Osteocyte (in vitro differentiated cells): ENCODE results near the gene TPO. TPM values are rescaled to one million over a fixed set of nuclear protein-coding genes. Genes with fewer than 3 reads are reported as not detected.

Source experiments
- DNase-seq: peaks from one replicate; pipeline ENCODE4 v3.0.0; 2021; ENCODE audit warnings: mixed read lengths; ENCODE audit not compliant: unreplicated experiment; ENCODE audit errors: extremely low spot score
- H3K27ac Mint-ChIP-seq: one replicate; pipeline ENCODE4 v1.8.0; 2021; ENCODE audit warnings: mild to moderate bottlenecking, mixed read lengths; ENCODE audit not compliant: unreplicated experiment
- H3K27me3 Mint-ChIP-seq: one replicate; pipeline ENCODE4 v1.8.0; 2021; ENCODE audit warnings: mixed read lengths; ENCODE audit not compliant: unreplicated experiment
- H3K36me3 Mint-ChIP-seq: one replicate; pipeline ENCODE4 v1.8.0; 2021; ENCODE audit warnings: mixed read lengths; ENCODE audit not compliant: unreplicated experiment
- H3K4me1 Mint-ChIP-seq: one replicate; pipeline ENCODE4 v1.8.0; 2021; ENCODE audit warnings: mixed read lengths; ENCODE audit not compliant: unreplicated experiment
- H3K4me3 Mint-ChIP-seq: one replicate; pipeline ENCODE4 v1.8.0; 2021; ENCODE audit warnings: mild to moderate bottlenecking, moderate library complexity, mixed read lengths; ENCODE audit not compliant: unreplicated experiment
- H3K9me3 Mint-ChIP-seq: one replicate; pipeline ENCODE4 v1.8.0; 2021; ENCODE audit warnings: mixed read lengths; ENCODE audit not compliant: unreplicated experiment
- CTCF ChIP-seq: fragments of 200-600 bp; sonication (generic); IDR thresholded peaks from 2 replicates; pipeline ENCODE4 v1.5.0; 2021; ENCODE audit warnings: antibody characterized with exemption, mild to moderate bottlenecking, moderate library complexity
- total RNA-seq: library from RNA; stranded (reverse); gene quantifications from 2 replicates; pipeline ENCODE4 v1.2.1, GENCODE V29; 2021

Gene TPO
- total RNA-seq, 1 donor from 2014 or later: not detected

DNA sequence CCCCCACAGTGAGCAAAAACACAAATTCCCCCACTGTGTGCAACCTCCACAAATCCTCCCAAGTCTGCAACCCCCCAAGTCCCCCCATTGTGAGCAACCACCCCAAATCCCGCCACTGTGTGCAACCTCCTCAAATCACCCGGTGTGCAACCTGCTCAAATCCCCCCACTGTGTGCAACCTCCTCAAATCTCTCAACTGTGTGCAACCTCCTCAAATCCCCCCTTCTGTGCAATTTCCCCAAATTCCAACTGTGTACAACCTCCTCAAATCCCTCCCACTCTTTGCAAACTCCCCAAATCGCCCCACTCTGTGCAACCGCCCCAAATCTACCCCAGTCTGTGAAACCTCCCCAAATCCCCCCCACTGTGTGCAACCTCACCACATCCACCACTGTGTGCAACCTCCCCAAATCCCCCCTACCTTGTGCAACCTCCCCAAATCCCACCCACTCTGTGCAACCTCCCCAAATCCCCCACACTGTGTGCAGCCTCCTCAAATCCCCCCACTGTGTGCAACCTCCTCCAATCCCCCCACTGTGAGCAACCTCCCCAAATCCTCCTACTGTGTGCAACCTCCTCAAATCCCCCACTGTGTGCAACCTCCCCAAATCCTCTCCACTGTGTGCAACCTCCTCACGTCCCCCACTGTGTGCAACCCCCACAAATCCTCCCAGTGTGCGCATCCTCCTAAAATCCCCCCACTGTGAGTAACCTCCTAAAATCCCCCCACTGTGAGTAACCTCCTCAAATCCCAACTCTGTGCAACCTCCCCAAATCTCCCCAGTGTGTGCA, 115.2 kb downstream of the TPO start:
- Mint-ChIP-seq H3K9me3 (no peaks in the 10 kb centered on the region), H3K4me1 (no peaks in the 10 kb centered on the region), H3K4me3 (no peak overlapping the region), H3K36me3 (no peaks in the 10 kb centered on the region), H3K27me3 (no peaks in the 10 kb centered on the region), H3K27ac (no peak overlapping the region)
- no peak for TF ChIP-seq CTCF
- DNase-seq: no peak

DNA sequence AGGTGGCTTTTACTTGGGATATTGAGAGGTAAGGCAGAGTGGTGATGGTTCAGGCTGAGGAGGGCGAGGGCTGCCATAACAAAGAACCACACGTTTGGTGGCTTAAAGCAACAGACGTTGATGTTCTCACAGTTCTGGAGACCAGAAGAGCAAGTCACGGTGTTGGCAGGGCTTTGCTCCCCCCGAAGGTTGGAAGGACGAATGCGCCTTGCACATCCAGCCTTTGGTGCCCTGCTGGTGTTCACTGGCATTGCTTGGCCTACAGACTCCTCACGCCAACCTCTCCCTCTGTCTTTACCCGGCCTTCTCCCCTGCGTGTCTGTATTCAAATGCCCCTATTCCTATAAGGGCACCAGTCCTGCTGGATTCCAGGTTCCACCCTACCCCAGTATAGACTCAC, 125.4 kb downstream of the TPO start:
- no peaks in the 10 kb centered on the region for H3K36me3 Mint-ChIP-seq
- DNase-seq: no peak
- H3K27me3 Mint-ChIP-seq: no peaks in the 10 kb centered on the region
- H3K27ac Mint-ChIP-seq: no peak overlapping the region
- no peak overlapping the region for H3K4me3 Mint-ChIP-seq
- no peaks in the 10 kb centered on the region for H3K9me3 Mint-ChIP-seq
- H3K4me1 Mint-ChIP-seq: no peaks in the 10 kb centered on the region
- peak; percentile 46 for TF ChIP-seq CTCF

GRCh38 chr2:1539441-1539840, 126.2 kb downstream of the TPO start:
- Mint-ChIP-seq H3K9me3 (no peaks in the 10 kb centered on the region), H3K27me3 (no peaks in the 10 kb centered on the region), H3K36me3 (no peaks in the 10 kb centered on the region), H3K27ac (no peak overlapping the region), H3K4me1 (no peaks in the 10 kb centered on the region), H3K4me3 (no peak overlapping the region)
- no peak for TF ChIP-seq CTCF
- DNase-seq: no peak

DNA sequence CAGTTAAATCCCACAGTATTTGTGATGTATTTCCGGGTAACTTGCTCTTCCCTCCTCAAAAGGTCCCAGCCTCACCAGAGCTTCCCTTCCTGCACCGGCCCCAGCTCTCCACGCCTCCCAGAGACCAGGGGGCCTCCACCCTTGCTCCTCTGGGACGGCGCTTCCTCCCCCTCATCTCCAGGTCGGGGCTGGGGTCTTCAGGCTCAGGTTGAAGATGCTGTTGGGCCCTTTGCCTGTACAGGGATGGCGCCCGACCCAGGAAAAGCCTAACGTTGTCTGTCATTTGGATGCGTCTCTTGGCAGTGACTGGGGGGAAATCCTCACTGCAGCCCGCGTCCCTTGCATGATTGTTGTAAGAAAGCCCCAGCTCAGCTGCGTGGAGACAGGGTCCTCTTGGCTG, 126.7 kb downstream of the TPO start:
- no peaks in the 10 kb centered on the region for H3K36me3 Mint-ChIP-seq
- H3K27me3 Mint-ChIP-seq: no peaks in the 10 kb centered on the region
- H3K27ac Mint-ChIP-seq: no peak overlapping the region
- no peak for TF ChIP-seq CTCF
- H3K9me3 Mint-ChIP-seq: no peaks in the 10 kb centered on the region
- H3K4me1 Mint-ChIP-seq: no peaks in the 10 kb centered on the region
- no peak overlapping the region for H3K4me3 Mint-ChIP-seq
- DNase-seq: no peak

GRCh38 chr2:1540481-1540880, 127.2 kb downstream of the TPO start:
- H3K36me3 Mint-ChIP-seq: no peaks in the 10 kb centered on the region
- no peaks in the 10 kb centered on the region for H3K9me3 Mint-ChIP-seq
- no peak overlapping the region for H3K27ac Mint-ChIP-seq
- no peak for TF ChIP-seq CTCF
- no peak for DNase-seq
- H3K4me3 Mint-ChIP-seq: no peak overlapping the region
- H3K27me3 Mint-ChIP-seq: no peaks in the 10 kb centered on the region
- no peaks in the 10 kb centered on the region for H3K4me1 Mint-ChIP-seq
